Stimulated activated CD8-positive, alpha-beta memory T cell treated with anti-CD3 and anti-CD28 coated beads, Interleukin-15, amount 100 ng/mL, for 1 hour (primary cell): ENCODE results near the gene MLX.
"Not testable (repeated sequence)": the region's sequence is repeated elsewhere in the genome, so short reads cannot be mapped to it uniquely, and the experiment has no call there.

ENCODE experiments used
- DNase-seq: peaks from one replicate; pipeline ENCODE4 v3.0.0-alpha.2; 2020; ENCODE audit warnings: low read depth

Gene MLX

GRCh38 chr17:42555122-42555622 lies 11.7 kb upstream of the MLX start:
- no peak for DNase-seq

DNA sequence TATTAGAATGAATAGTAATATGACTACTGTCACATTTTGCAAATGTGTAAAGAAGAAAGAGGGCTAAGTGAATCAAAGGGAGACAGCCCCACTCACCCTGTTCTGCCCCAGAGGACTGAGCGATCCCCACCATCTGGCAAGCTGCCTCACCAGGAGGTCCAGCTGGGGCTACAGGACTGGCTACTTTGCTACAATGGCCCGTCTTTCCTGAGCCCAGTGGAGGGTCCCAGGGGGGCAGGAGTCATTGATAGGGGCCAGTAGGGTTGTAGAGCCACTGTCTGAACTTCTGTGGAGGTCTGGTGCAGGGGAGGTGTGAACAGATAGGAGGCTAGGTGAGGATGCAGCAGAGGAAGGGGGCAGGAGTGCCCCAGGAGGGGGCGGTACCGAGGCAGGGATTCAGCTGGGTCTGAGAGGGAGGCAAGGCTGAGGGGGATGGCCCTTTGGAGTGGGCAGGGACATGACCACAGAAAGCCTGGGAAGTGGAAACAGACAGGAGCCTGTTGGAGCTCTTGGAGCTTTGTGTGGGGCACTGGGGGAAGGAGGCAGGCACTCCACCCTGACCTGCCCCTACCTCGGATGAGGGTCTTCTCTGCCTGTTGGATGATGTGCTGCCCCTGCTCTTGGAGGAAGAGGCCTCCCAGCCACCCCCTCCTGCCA lies 10.8 kb upstream of the MLX start:
- not testable (repeated sequence) for DNase-seq

DNA sequence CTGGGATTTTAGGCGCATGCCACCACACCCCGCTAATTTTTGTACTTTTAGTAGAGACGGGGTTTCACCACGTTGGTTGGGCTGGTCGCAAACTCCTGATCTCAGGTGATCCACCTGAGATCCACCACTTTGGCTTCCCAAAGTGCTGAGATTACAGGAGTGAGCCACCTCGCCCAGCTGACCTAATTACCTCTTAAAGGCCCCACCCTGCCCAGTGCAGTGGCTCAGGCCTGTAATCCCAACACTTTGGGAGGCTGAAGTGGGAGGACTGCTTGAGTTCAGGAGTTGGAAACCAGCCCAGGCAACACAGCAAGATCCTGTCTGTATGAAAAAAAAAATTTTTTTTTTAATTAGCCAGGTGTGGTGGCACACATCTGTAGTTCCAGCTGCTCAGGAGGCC lies 7.8 kb upstream of the MLX start:
- no peak for DNase-seq

DNA sequence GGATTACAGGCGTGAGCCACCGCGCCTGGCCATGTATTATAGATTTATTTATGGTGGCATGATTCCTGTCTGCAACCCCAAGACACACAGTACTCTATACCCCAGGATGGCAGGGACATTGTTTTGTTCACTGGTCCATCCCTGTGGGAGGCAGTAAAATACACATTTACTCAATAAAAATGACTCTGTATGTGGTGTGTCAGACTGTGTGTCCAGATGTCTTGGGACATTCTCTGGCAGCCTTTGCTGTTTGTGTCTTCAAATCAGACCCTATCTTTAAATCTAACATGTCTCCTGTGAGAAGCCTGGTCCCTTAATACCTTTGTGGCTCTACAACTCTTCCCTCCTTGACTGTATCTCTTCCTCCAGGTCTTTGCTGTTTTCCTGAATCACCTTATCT lies 6.7 kb upstream of the MLX start:
- DNase-seq = no peak

GRCh38 chr17:42561897-42562387 lies 5.0 kb upstream of the MLX start, which contains the start of gene COASY:
TSS of gene COASY (plus strand) at chr17:42562148. CDS start at chr17:42562623, 475 bp downstream.
- DNase-seq = peak; percentile 84

GRCh38 chr17:42562388-42563142 lies 4.3 kb upstream of the MLX start:
- DNase-seq = no peak

GRCh38 chr17:42563143-42563509 lies 3.8 kb upstream of the MLX start:
- no peak for DNase-seq

DNA sequence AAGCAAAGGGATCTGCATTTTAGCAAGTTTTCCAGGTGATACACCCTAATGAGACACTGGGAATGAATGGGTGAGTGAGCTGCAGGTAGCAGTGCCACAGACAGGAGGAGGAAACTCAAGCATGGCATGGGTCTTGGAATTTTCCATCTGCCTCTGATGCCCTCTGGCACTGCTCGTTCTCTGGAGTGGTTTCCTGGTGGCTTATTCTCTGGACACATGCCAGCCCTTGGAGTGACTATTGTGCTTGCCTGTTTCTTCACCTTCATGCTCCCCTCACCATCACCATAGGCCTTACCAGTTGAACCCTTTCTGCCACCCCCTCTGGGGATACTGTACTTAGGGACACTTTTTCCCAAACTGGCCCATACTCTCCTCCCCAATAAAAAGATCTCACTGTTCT lies 3.4 kb upstream of the MLX start:
- DNase-seq = no peak

DNA sequence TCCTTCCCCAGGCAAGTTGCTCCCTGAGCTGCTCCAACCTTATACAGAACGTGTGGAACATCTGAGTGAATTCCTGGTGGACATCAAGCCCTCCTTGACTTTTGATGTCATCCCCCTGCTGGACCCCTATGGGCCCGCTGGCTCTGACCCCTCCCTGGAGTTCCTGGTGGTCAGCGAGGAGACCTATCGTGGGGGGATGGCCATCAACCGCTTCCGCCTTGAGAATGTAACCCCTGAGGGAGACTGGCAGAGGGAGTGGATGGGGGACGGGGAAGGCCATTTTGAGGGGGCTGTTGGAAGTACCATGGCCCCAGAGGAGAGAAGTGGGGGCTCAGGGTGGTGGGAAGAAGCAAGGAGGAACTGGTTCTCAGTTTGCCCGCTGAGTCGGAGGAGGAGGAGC lies 3.0 kb upstream of the MLX start:
- no peak for DNase-seq

GRCh38 chr17:42564815-42565522 lies 1.9 kb upstream of the MLX start:
- DNase-seq = no peak

GRCh38 chr17:42565523-42566214 lies 1.2 kb upstream of the MLX start:
- no peak for DNase-seq

- no peak for DNase-seq
These were observed 551 bp upstream of the MLX start for GRCh38 chr17:42566215-42566882.

DNA sequence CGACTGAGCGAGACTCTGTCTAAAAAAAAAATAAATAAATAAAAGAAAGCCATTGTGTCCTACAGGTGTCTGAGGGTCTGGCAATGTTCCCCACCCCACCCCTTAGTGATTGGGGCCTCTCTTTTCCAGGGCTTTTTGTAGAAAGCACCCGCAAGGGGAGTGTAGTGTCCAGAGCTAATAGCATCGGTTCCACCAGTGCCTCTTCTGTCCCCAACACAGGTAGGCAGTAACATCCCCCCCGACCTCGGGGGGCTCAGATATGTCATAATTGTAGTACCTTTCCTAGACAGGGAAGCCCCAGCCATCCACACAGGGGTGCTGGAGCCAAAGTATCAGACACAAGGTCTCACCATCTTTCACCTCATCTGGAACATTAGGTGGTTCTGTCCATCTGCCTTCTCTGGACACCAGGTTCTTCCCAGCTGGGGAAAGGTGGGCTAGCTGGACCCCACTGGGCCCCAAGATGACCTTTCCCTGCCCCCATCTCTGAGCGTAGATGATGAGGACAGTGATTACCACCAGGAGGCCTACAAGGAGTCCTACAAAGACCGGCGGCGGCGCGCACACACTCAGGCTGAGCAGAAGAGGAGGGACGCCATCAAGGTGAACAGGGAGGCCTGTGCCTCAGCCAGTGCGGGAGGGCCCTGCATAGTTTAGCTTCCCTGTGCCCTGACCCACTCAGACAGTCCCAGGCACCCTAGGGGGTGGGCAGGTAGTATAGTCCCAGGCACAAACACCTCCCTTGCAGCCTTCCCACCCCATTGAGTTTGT lies 1.6 kb downstream of the MLX start:
- DNase-seq = no peak

DNA sequence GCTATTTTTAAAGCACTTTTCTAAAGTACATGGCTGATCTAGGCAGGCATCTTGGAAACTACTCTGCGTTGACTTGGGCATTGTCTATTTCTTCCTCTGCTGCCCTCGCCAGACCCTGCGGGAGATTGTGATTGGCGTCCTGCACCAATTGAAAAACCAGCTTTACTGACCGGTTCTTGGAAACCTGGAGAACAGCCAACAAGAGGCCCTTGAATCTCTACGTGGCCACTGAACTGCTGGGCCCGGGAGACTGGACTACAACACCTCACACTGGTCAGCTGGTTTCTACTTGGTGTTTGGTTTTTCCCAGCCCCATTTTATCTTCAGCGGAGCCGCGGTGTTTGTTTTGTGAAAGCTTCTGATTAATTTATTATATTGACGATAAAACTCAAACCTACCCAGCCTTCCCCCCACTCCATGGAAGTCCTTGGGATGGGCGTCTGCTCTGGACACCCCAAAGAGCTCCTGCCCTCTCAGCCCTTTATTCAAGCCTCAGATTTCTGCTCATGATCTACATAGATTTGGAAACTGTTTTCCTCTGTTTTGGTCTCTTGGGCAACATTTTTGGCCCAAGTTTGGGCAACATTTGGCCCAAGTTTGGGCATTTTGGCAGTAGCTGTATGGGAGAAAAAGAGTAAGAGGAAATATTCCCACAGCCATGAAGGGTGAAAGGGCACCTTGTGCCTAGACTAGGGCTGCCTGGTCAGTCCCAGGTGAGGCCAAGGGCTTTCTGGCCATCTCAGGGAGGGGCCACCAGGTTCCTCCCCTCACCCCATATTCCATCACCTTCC lies 4.7 kb downstream of the MLX start:
- DNase-seq = no peak

GRCh38 chr17:42573095-42573494 lies 6.2 kb downstream of the MLX start:
- no peak for DNase-seq

GRCh38 chr17:42574463-42574862 lies 7.6 kb downstream of the MLX start:
- no peak for DNase-seq

- DNase-seq = no peak
These were observed 10.2 kb downstream of the MLX start for GRCh38 chr17:42577140-42577531.

- peak; percentile 84 for DNase-seq
These were observed 10.8 kb downstream of the MLX start, which contains the start of gene PSMC3IP for GRCh38 chr17:42577532-42578281. TSS of gene PSMC3IP (minus strand) at chr17:42577729. CDS start at chr17:42577686, 43 bp downstream.

DNA sequence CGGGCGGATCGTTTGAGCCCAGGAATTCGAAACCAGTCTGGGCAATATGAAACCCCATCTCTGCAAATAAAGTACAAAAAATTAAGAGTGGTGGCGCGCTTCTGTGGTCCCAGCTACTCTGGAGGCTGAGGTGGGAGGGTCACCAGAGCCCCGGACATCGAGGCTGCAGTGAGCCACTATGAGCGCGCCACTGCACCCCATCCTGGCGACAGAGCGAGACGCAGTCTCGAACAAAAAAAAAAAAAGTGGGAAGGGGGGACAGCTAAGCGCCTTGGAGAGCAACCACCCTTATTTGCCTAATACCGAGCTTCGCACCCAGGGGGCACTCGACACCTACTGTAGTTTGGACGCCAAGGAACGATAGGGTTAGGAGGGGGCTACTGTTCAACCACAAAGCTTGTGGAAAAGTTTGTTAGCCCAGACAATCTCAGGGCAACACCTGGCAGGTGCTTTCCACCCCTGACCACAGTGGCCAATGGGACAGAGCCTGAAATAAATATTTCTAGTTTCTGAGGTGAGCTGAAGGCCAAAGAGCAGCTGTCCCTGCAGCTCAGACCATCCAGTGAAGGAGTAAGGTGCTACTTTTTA lies 11.5 kb downstream of the MLX start:
- DNase-seq = peak; percentile 61
